IgD-negative memory B cell (primary cell): ENCODE measurements around the gene RCSD1. TPM values are rescaled to one million over a fixed set of nuclear protein-coding genes. Genes with fewer than 3 reads are reported as not detected.

ENCODE experiments used
- H3K27ac Mint-ChIP-seq, 3 donors: one replicate each; pipeline ENCODE4 v1.8.0; 2020 to 2022; ENCODE audit warnings: mild to moderate bottlenecking in 3 of 3, mixed read lengths in 3 of 3, moderate library complexity in 1 of 3
- H3K27me3 Mint-ChIP-seq: one replicate; pipeline ENCODE4 v1.8.0; 2021; ENCODE audit warnings: mixed read lengths
- H3K36me3 Mint-ChIP-seq: one replicate; pipeline ENCODE4 v1.8.0; 2020; ENCODE audit warnings: mild to moderate bottlenecking, mixed read lengths
- H3K4me1 Mint-ChIP-seq, 3 donors: one replicate each; pipeline ENCODE4 v1.8.0; 2020 to 2022; ENCODE audit warnings: mixed read lengths in 3 of 3, mild to moderate bottlenecking in 1 of 3
- H3K4me3 Mint-ChIP-seq, 4 donors: one replicate each; pipeline ENCODE4 v1.8.0; 2020 to 2022; ENCODE audit warnings: mild to moderate bottlenecking in 4 of 4, mixed read lengths in 4 of 4, moderate library complexity in 3 of 4
- H3K9me3 Mint-ChIP-seq, 3 donors: one replicate each; pipeline ENCODE4 v1.8.0; 2020 to 2021; ENCODE audit warnings: mixed read lengths in 3 of 3, mild to moderate bottlenecking in 1 of 3
- polyA plus RNA-seq: library from polyadenylated mRNA; unstranded; fragments of 300-500 nt; fragmentation: Illumina TruSeq; gene quantifications from one replicate; pipeline ENCODE4 v1.2.3, GENCODE V29; 2021

The RCSD1 gene
- polyA plus RNA-seq, 1 donor from 2014 or later = 249 TPM

GRCh38 chr1:167627865-167628641, 2.0 kb upstream of the RCSD1 start:
- Mint-ChIP-seq H3K4me1 (peaks cover 43 to 57% (median 51%) of the 10 kb centered on the region in 3 donors), H3K4me3 (peak overlapping the region; percentile 92 to 99 (median 98)), H3K36me3 (peaks cover 3% of the 10 kb centered on the region), H3K9me3 (peaks cover 0 to 3% (median 0%) of the 10 kb centered on the region in 3 donors), H3K27me3 (no peaks in the 10 kb centered on the region), H3K27ac (peak overlapping the region; percentile 96 to 99 (median 98))

- Mint-ChIP-seq H3K36me3 (peaks cover 5% of the 10 kb centered on the region), H3K27me3 (no peaks in the 10 kb centered on the region), H3K4me1 (peaks cover 47 to 61% (median 55%) of the 10 kb centered on the region in 3 donors), H3K27ac (peak overlapping the region; percentile 96 to 99 (median 98)), H3K4me3 (peak overlapping the region; percentile 92 to 99 (median 98)), H3K9me3 (peaks cover 0 to 1% (median 0%) of the 10 kb centered on the region in 3 donors)
Measured at GRCh38 chr1:167628741-167629515, 1.1 kb upstream of the RCSD1 start.

- peak overlapping the region; percentile 95 to 99 (median 98) for H3K4me3 Mint-ChIP-seq
- no peaks in the 10 kb centered on the region for H3K27me3 Mint-ChIP-seq
- H3K9me3 Mint-ChIP-seq = no peaks in the 10 kb centered on the region
- H3K4me1 Mint-ChIP-seq = peaks cover 51 to 65% (median 57%) of the 10 kb centered on the region in 3 donors
- peaks cover 8% of the 10 kb centered on the region for H3K36me3 Mint-ChIP-seq
- H3K27ac Mint-ChIP-seq = peak overlapping the region; percentile 96 to 99 (median 98)
Measured at GRCh38 chr1:167630568-167631385, 745 bp downstream of the RCSD1 start.

GRCh38 chr1:167631386-167631935, 1.4 kb downstream of the RCSD1 start:
- Mint-ChIP-seq H3K27me3 (no peaks in the 10 kb centered on the region), H3K4me3 (peak overlapping the region; percentile 95 to 99 (median 98)), H3K36me3 (peaks cover 8% of the 10 kb centered on the region), H3K27ac (peak overlapping the region; percentile 96 to 99 (median 98)), H3K9me3 (no peaks in the 10 kb centered on the region), H3K4me1 (peaks cover 51 to 66% (median 52%) of the 10 kb centered on the region in 3 donors)

GRCh38 chr1:167631936-167632614, 2.0 kb downstream of the RCSD1 start:
- H3K27me3 Mint-ChIP-seq = no peaks in the 10 kb centered on the region
- peaks cover 52 to 71% (median 54%) of the 10 kb centered on the region in 3 donors for H3K4me1 Mint-ChIP-seq
- H3K27ac Mint-ChIP-seq = peak overlapping the region; percentile 96 to 99 (median 98)
- no peaks in the 10 kb centered on the region for H3K9me3 Mint-ChIP-seq
- peak overlapping the region; percentile 95 to 99 (median 98) for H3K4me3 Mint-ChIP-seq
- peaks cover 8% of the 10 kb centered on the region for H3K36me3 Mint-ChIP-seq

GRCh38 chr1:167633258-167633944, 3.4 kb downstream of the RCSD1 start:
- peak overlapping the region; percentile 86 to 96 (median 89) for H3K27ac Mint-ChIP-seq
- H3K27me3 Mint-ChIP-seq = no peaks in the 10 kb centered on the region
- peaks cover 52 to 73% (median 56%) of the 10 kb centered on the region in 3 donors for H3K4me1 Mint-ChIP-seq
- no peaks in the 10 kb centered on the region for H3K9me3 Mint-ChIP-seq
- peaks cover 8% of the 10 kb centered on the region for H3K36me3 Mint-ChIP-seq
- H3K4me3 Mint-ChIP-seq = peak overlapping the region; percentile 95 to 99 (median 98)

- Mint-ChIP-seq H3K27me3 (no peaks in the 10 kb centered on the region), H3K36me3 (peaks cover 8% of the 10 kb centered on the region), H3K4me3 (peak overlapping the region in 3 of 4 donors; percentile 95 to 99 (median 97)), H3K4me1 (peaks cover 49 to 69% (median 54%) of the 10 kb centered on the region in 3 donors), H3K27ac (peak overlapping the region; percentile 74 to 96 (median 89)), H3K9me3 (no peaks in the 10 kb centered on the region)
Measured at GRCh38 chr1:167634435-167634834, 4.4 kb downstream of the RCSD1 start.

- Mint-ChIP-seq H3K4me3 (peak overlapping the region in 1 of 4 donors; percentile 97), H3K36me3 (peaks cover 8% of the 10 kb centered on the region), H3K4me1 (peaks cover 49 to 67% (median 50%) of the 10 kb centered on the region in 3 donors), H3K27ac (peak overlapping the region in 2 of 3 donors; percentile 74 to 89), H3K27me3 (no peaks in the 10 kb centered on the region), H3K9me3 (no peaks in the 10 kb centered on the region)
Measured at GRCh38 chr1:167635156-167635648, 5.2 kb downstream of the RCSD1 start.

- H3K27me3 Mint-ChIP-seq = no peaks in the 10 kb centered on the region
- H3K4me1 Mint-ChIP-seq = peaks cover 49 to 71% (median 53%) of the 10 kb centered on the region in 3 donors
- peaks cover 6% of the 10 kb centered on the region for H3K36me3 Mint-ChIP-seq
- H3K9me3 Mint-ChIP-seq = no peaks in the 10 kb centered on the region
- peak overlapping the region in 2 of 3 donors; percentile 67 to 90 for H3K27ac Mint-ChIP-seq
- peak overlapping the region in 3 of 4 donors; percentile 37 to 85 (median 80) for H3K4me3 Mint-ChIP-seq
Measured at GRCh38 chr1:167635941-167636340, 5.9 kb downstream of the RCSD1 start.

GRCh38 chr1:167638064-167638463, 8.0 kb downstream of the RCSD1 start:
- H3K27ac Mint-ChIP-seq = peak overlapping the region; percentile 67 to 90 (median 69)
- H3K36me3 Mint-ChIP-seq = peaks cover 5% of the 10 kb centered on the region
- no peaks in the 10 kb centered on the region for H3K27me3 Mint-ChIP-seq
- peak overlapping the region in 3 of 4 donors; percentile 80 to 85 (median 80) for H3K4me3 Mint-ChIP-seq
- no peaks in the 10 kb centered on the region for H3K9me3 Mint-ChIP-seq
- peaks cover 54 to 75% (median 56%) of the 10 kb centered on the region in 3 donors for H3K4me1 Mint-ChIP-seq

GRCh38 chr1:167640051-167640450, 10.0 kb downstream of the RCSD1 start:
- H3K27me3 Mint-ChIP-seq = no peaks in the 10 kb centered on the region
- H3K9me3 Mint-ChIP-seq = no peaks in the 10 kb centered on the region
- H3K4me3 Mint-ChIP-seq = peak overlapping the region in 3 of 4 donors; percentile 11 to 72 (median 34)
- peak overlapping the region in 1 of 3 donors; percentile 17 for H3K27ac Mint-ChIP-seq
- H3K4me1 Mint-ChIP-seq = peaks cover 43 to 69% (median 50%) of the 10 kb centered on the region in 3 donors
- no peaks in the 10 kb centered on the region for H3K36me3 Mint-ChIP-seq

GRCh38 chr1:167641786-167642500, 11.9 kb downstream of the RCSD1 start:
- peaks cover 45 to 65% (median 58%) of the 10 kb centered on the region in 3 donors for H3K4me1 Mint-ChIP-seq
- no peaks in the 10 kb centered on the region for H3K27me3 Mint-ChIP-seq
- H3K9me3 Mint-ChIP-seq = no peaks in the 10 kb centered on the region
- H3K36me3 Mint-ChIP-seq = no peaks in the 10 kb centered on the region
- peak overlapping the region in 1 of 4 donors; percentile 8 for H3K4me3 Mint-ChIP-seq
- H3K27ac Mint-ChIP-seq = peak overlapping the region; percentile 43 to 46 (median 46)
